Skeletal muscle tissue (tissue), 4 donors: ENCODE data around the gene ZFP1. TPM values are rescaled to one million over a fixed set of nuclear protein-coding genes. Genes with fewer than 3 reads are reported as not detected.
"Not testable (repeated sequence)": the region's sequence is repeated elsewhere in the genome, so short reads cannot be mapped to it uniquely, and the experiment has no call there.

ENCODE experiments used
- H3K27ac ChIP-seq: one replicate; pipeline ENCODE4 v1.7.0; 2013; ENCODE audit warnings: mild to moderate bottlenecking, low read depth, low read length, inconsistent platforms
- H3K27me3 ChIP-seq, 3 donors: one replicate each; pipeline ENCODE4 v1.7.0; 2013; ENCODE audit warnings: low read length in 3 of 3; ENCODE audit not compliant: control insufficient read depth in 3 of 3, insufficient read depth in 3 of 3
- H3K36me3 ChIP-seq, 3 donors: one replicate each; pipeline ENCODE4 v1.7.0; 2013; ENCODE audit warnings: low read length in 3 of 3; ENCODE audit not compliant: control insufficient read depth in 3 of 3, insufficient read depth in 3 of 3
- H3K4me1 ChIP-seq, 3 donors: one replicate each; pipeline ENCODE4 v1.7.0; 2013; ENCODE audit warnings: low read length in 3 of 3, mild to moderate bottlenecking in 3 of 3; ENCODE audit not compliant: control insufficient read depth in 3 of 3, insufficient read depth in 3 of 3
- H3K4me3 ChIP-seq, 3 donors: one replicate each; pipeline ENCODE4 v1.7.0; 2013; ENCODE audit warnings: low read length in 3 of 3
- H3K9ac ChIP-seq, 3 donors: one replicate each; pipeline ENCODE4 v1.7.0; 2013; ENCODE audit warnings: low read length in 3 of 3, mild to moderate bottlenecking in 3 of 3, moderate library complexity in 2 of 3, low read depth in 1 of 3
- H3K9me3 ChIP-seq, 3 donors: one replicate each; pipeline ENCODE4 v1.7.0; 2013; ENCODE audit warnings: low read length in 3 of 3; ENCODE audit not compliant: control insufficient read depth in 3 of 3
- total RNA-seq: library from RNA; depleted of rRNA; stranded (reverse); fragments of >200 nt; gene quantifications from one replicate; pipeline ENCODE4 v1.2.3, GENCODE V29; 2014
- donor health status: Osteomylitis.

The ZFP1 gene
- total RNA-seq, 1 donor from 2014 or later, result 12.5 TPM

DNA sequence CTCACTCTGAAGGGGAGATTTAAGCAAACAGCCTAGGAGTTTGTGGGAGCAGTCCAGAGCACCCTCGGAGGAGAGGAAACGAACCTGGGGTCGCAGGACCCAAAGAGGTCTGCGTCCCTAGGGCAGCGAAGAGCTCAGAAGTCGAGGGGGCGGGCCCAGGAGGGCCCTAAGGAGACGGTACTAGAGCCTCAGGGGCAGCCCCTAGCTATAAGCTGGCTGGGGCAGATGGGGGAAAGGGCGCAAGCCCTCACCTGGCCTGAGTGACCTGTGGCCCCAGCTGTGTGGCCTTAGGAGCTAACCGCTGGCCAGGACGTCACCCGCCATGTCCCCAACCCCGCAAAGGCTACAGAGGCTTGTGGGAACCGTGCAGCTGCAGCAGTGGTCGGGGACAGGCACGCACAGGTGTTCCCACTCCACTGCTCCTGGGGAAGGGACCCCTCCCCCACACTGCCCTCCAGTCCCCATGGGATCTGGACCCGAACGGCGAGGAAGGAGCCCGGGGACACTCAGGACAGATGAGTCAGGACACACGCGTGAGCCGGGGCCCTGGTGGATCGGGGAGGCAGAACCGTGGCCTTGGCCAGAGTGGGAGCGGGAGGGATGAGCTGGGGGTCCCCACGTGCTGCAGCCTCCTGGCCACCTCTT is 60.7 kb downstream of the ZFP1 start:
- H3K4me1 ChIP-seq, result no peaks in the 10 kb centered on the region
- no peak overlapping the region for H3K27ac ChIP-seq
- no peaks in the 10 kb centered on the region for H3K9me3 ChIP-seq
- H3K4me3 ChIP-seq, result no peak overlapping the region
- no peaks in the 10 kb centered on the region for H3K27me3 ChIP-seq
- no peak overlapping the region for H3K9ac ChIP-seq
- no peaks in the 10 kb centered on the region for H3K36me3 ChIP-seq

GRCh38 chr16:75209514-75209913 is 61.2 kb downstream of the ZFP1 start:
- H3K27me3 ChIP-seq, H3K27ac ChIP-seq, H3K36me3 ChIP-seq, H3K4me1 ChIP-seq, H3K9me3 ChIP-seq, H3K4me3 ChIP-seq, H3K9ac ChIP-seq: not testable (repeated sequence)

- Histone ChIP-seq H3K4me3 (no peak overlapping the region), H3K9me3 (no peaks in the 10 kb centered on the region), H3K9ac (no peak overlapping the region), H3K27ac (no peak overlapping the region), H3K27me3 (no peaks in the 10 kb centered on the region), H3K4me1 (no peaks in the 10 kb centered on the region), H3K36me3 (no peaks in the 10 kb centered on the region)
Measured at GRCh38 chr16:75209944-75210343, 61.6 kb downstream of the ZFP1 start.

- not testable (repeated sequence) for H3K4me1 ChIP-seq
Measured at GRCh38 chr16:75211286-75211685, 63.0 kb downstream of the ZFP1 start.

GRCh38 chr16:75216127-75216526 is 67.8 kb downstream of the ZFP1 start:
- no peaks in the 10 kb centered on the region for H3K4me1 ChIP-seq
- H3K9me3 ChIP-seq, result no peaks in the 10 kb centered on the region

More at GRCh38 chr16:75211286-75211685, 63.0 kb downstream of the ZFP1 start:
- not testable (repeated sequence) for H3K36me3 ChIP-seq, H3K9ac ChIP-seq, H3K27me3 ChIP-seq, H3K4me3 ChIP-seq, H3K27ac ChIP-seq, H3K9me3 ChIP-seq

GRCh38 chr16:75216576-75216975 is 68.3 kb downstream of the ZFP1 start:
- no peak overlapping the region for H3K4me3 ChIP-seq
- H3K36me3 ChIP-seq, result no peaks in the 10 kb centered on the region
- no peak overlapping the region for H3K9ac ChIP-seq
- no peak overlapping the region for H3K27ac ChIP-seq
- no peaks in the 10 kb centered on the region for H3K27me3 ChIP-seq
- H3K4me1 ChIP-seq, result no peaks in the 10 kb centered on the region
- no peaks in the 10 kb centered on the region for H3K9me3 ChIP-seq

More at GRCh38 chr16:75216127-75216526, 67.8 kb downstream of the ZFP1 start:
- Histone ChIP-seq H3K9ac (no peak overlapping the region), H3K4me3 (no peak overlapping the region), H3K27me3 (no peaks in the 10 kb centered on the region), H3K36me3 (no peaks in the 10 kb centered on the region), H3K27ac (no peak overlapping the region)

DNA sequence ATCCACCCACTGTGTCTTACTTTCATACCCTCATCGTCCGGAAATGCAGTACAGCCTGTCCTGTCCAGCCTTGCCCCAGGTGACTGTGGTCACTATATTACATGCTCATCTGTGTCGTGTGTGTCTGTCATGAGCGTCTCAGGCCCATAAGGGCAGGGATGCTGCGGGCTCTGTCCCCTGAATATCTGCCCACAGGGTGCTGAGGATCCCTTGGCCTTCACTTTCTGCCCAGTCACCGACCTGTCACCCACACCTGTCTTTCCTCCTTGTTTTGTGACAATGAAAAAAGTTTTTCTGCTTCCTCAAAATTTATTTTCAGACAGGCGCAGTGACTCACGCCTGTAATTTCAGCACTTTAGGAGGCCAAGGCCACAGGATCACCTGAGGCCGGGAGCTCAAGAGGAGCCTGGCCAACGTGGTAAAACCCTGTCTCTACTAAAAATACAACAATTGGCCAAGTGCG is 69.1 kb downstream of the ZFP1 start:
- H3K4me3 ChIP-seq, result no peak overlapping the region
- no peak overlapping the region for H3K27ac ChIP-seq
- no peaks in the 10 kb centered on the region for H3K36me3 ChIP-seq
- no peaks in the 10 kb centered on the region for H3K9me3 ChIP-seq
- no peaks in the 10 kb centered on the region for H3K27me3 ChIP-seq
- no peak overlapping the region for H3K9ac ChIP-seq
- H3K4me1 ChIP-seq, result no peaks in the 10 kb centered on the region

GRCh38 chr16:75218256-75219076 is 70.1 kb downstream of the ZFP1 start, which contains the start of gene CTRB1:
Gene CTRB1 (plus strand): TSS chr16:75218988. CDS start chr16:75219008, 20 bp downstream.
- Histone ChIP-seq H3K9me3 (no peaks in the 10 kb centered on the region), H3K4me3 (no peak within 1 kb of the TSS), H3K9ac (no peak within 1 kb of the TSS), H3K27me3 (no peaks in the 10 kb centered on the region), H3K36me3 (no peaks in the 10 kb centered on the region), H3K27ac (no peak within 1 kb of the TSS), H3K4me1 (no peaks in the 10 kb centered on the region)

- H3K27ac ChIP-seq, result no peak overlapping the region
- no peaks in the 10 kb centered on the region for H3K36me3 ChIP-seq
- H3K9me3 ChIP-seq, result no peaks in the 10 kb centered on the region
- H3K4me3 ChIP-seq, result no peak overlapping the region
- no peak overlapping the region for H3K9ac ChIP-seq
- H3K4me1 ChIP-seq, result no peaks in the 10 kb centered on the region
- no peaks in the 10 kb centered on the region for H3K27me3 ChIP-seq
Measured at GRCh38 chr16:75219088-75219487, 70.8 kb downstream of the ZFP1 start.

DNA sequence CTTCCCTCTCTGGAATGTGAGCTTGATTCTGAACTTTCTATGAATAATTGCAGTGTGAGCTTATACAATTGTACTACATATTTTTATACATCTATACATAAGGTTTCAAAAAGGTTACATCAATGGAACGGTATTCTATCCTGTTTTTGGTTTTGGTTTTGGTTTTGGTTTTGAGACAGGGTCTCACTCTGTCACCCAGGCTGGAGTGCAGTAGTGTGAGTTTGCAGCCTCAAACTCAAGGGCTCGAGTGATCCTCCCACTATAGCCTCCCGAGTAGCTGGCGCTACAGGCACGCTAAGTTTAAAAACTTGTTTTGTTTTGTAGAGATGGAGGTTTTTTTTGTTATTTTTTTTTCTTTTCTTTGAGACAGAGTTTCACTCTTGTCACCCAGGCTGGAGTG is 71.5 kb downstream of the ZFP1 start:
- H3K4me1 ChIP-seq, result no peaks in the 10 kb centered on the region
- no peak overlapping the region for H3K27ac ChIP-seq
- H3K4me3 ChIP-seq, result no peak overlapping the region
- no peak overlapping the region for H3K9ac ChIP-seq
- H3K36me3 ChIP-seq, result no peaks in the 10 kb centered on the region
- H3K27me3 ChIP-seq, result peaks cover 0 to 4% (median 0%) of the 10 kb centered on the region in 3 donors
- no peaks in the 10 kb centered on the region for H3K9me3 ChIP-seq
